Coronary artery (tissue), 2 donors: ENCODE data around the gene SNAP25.

Experiments used
- DNase-seq: peaks from one replicate; pipeline ENCODE4 v3.0.0-alpha.2; 2017; ENCODE audit warnings: low spot score
- H3K27ac ChIP-seq, 2 donors: fragments of 200-600 bp; sonication (generic); one replicate each; pipeline ENCODE4 v1.5.1; 2016 to 2019
- H3K4me3 ChIP-seq: fragments of 200-600 bp; sonication (generic); 2 replicates; pipeline ENCODE4 v1.5.1; 2016; ENCODE audit warnings: mild to moderate bottlenecking, moderate library complexity
- TF ChIP-seq, protein P1 (sequence below): fragments of 200-600 bp; sonication (generic); IDR thresholded peaks from one replicate; pipeline ENCODE4 v1.5.1; 2019; ENCODE audit warnings: antibody characterized with exemption

SNAP25 gene

DNA sequence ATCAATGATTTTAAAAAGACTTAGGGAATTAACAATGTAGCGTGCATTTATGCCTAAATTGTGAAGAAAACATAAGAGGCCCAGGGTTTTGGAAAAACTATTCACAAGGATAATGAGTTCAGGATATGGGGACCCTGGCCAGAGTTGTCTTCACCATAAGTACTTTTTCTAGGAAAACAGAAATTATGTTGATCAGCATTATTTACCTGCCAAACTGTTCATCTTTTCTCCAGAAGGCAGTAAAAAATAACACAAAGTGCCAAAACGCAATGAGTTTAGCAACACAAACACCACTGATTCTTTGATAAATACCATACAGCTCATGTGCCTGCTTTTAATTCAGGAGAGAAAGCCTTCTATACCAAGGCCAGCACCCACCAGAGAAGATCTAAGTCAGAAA is 43.1 kb downstream of the SNAP25 start:
- TF ChIP-seq, protein P1, sequence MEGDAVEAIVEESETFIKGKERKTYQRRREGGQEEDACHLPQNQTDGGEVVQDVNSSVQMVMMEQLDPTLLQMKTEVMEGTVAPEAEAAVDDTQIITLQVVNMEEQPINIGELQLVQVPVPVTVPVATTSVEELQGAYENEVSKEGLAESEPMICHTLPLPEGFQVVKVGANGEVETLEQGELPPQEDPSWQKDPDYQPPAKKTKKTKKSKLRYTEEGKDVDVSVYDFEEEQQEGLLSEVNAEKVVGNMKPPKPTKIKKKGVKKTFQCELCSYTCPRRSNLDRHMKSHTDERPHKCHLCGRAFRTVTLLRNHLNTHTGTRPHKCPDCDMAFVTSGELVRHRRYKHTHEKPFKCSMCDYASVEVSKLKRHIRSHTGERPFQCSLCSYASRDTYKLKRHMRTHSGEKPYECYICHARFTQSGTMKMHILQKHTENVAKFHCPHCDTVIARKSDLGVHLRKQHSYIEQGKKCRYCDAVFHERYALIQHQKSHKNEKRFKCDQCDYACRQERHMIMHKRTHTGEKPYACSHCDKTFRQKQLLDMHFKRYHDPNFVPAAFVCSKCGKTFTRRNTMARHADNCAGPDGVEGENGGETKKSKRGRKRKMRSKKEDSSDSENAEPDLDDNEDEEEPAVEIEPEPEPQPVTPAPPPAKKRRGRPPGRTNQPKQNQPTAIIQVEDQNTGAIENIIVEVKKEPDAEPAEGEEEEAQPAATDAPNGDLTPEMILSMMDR = no peak
- H3K27ac ChIP-seq = no peak overlapping the region
- no peak overlapping the region for H3K4me3 ChIP-seq
- no peak for DNase-seq

DNA sequence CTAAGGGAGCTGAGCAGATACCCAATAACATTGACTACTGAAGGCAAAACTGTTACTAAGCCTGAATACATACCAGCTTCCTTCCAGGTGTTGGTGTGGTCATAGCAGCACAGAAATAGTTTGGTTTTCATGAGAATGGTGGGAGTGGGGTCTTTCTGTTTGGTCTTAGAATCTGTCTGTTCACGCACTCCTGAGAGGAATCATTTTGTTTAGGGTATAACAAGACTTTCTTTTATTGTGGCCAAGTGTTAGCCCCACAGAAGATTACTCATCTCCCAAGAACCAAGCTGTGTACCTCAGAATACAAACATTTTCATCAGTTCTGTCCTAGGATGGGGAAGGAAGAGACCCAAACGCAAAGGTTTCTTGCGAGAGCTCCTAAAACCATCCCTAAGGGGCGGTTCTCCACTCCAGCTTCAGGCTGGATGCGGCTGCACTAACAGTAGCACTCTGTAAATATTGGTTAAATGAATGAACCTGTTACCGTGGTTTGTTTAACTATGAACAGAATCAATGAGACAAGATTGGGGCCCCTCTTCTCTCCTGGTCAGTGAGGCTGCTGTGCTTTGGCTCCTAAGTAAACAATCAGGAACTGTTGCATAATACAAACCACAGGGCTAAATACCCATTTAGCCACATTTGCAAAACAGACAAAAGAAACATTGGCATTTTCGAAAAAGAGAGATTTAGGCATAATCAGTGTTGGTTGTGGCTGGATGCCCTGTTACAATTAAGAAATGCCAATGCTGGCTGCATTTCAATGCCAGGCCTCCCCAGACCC is 44.9 kb downstream of the SNAP25 start:
- no peak overlapping the region for H3K4me3 ChIP-seq
- no peak for DNase-seq
- TF ChIP-seq, protein P1 = no peak
- no peak overlapping the region for H3K27ac ChIP-seq

- TF ChIP-seq, protein P1 = no peak
- H3K27ac ChIP-seq = no peak overlapping the region
- H3K4me3 ChIP-seq = no peak overlapping the region
- DNase-seq = no peak
Measured at GRCh38 chr20:10264166-10264558, 45.5 kb downstream of the SNAP25 start.

DNA sequence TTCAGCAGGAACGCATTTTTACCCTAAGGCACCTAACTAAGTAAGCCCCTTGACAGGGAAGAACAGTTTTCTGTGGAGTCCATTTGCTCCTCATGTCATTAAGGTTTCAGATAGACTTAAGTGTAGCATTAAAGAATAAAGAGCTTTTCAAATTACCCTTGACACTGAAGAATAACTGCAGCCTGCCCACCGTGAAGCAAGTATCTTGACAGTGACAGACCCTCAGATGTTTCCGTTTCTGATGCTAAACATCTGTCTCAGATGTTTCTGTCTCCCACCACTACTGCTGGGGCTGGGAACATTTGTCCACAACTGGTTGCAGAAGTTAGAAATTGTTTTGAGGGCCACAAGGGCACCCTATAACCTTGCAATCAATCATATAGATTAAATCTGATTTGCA is 50.0 kb downstream of the SNAP25 start:
- no peak overlapping the region for H3K4me3 ChIP-seq

GRCh38 chr20:10270630-10271029 is 52.0 kb downstream of the SNAP25 start:
- Histone ChIP-seq H3K27ac (no peak overlapping the region), H3K4me3 (no peak overlapping the region)
- DNase-seq = no peak
- TF ChIP-seq, protein P1 = no peak

More for the DNA sequence above, 50.0 kb downstream of the SNAP25 start:
- H3K27ac ChIP-seq = no peak overlapping the region
- no peak for DNase-seq
- TF ChIP-seq, protein P1 = no peak

- Histone ChIP-seq H3K27ac (no peak overlapping the region), H3K4me3 (no peak overlapping the region)
- TF ChIP-seq, protein P1 = no peak
- no peak for DNase-seq
Measured at GRCh38 chr20:10271494-10272219, 53.0 kb downstream of the SNAP25 start.
